Raji (cell line): ENCODE data around the gene CHST15.

Source experiments
- POLR2A ChIP-seq: IDR thresholded peaks from 2 replicates; pipeline ENCODE4 v1.6.1; 2011; ENCODE audit warnings: low read depth, low read length, control low read depth; ENCODE audit not compliant: insufficient read depth

The CHST15 gene

DNA sequence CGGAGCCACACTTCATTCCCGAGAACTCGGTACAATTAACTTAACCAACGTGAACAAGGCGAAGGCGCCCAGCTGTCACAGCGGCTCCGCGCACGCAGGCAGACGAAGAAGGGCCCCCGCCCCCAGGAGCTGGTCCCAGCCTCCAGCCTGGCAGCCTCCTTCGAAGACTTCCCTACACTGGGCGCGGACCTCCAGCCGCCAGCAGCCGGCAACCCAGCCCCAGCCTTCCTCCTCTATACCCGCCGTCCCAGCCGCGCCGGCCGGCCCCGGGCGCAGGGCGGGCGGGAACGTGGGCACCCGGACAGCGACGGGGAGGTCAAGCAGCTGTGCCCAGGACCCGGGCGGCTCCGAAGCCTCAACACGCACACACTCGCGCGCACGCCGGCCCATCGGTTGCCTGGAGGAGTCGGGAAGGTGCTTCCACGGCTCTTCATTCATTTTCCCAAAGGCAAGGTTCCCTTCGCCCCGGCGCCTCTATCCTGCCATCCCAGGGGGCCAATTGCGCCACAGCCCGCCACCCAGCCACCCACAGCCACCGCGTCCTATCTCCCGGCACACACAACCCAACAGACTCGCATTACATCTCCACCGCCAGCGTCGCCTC lies 1.6 kb downstream of the CHST15 start:
- TF ChIP-seq POLR2A: no peak

DNA sequence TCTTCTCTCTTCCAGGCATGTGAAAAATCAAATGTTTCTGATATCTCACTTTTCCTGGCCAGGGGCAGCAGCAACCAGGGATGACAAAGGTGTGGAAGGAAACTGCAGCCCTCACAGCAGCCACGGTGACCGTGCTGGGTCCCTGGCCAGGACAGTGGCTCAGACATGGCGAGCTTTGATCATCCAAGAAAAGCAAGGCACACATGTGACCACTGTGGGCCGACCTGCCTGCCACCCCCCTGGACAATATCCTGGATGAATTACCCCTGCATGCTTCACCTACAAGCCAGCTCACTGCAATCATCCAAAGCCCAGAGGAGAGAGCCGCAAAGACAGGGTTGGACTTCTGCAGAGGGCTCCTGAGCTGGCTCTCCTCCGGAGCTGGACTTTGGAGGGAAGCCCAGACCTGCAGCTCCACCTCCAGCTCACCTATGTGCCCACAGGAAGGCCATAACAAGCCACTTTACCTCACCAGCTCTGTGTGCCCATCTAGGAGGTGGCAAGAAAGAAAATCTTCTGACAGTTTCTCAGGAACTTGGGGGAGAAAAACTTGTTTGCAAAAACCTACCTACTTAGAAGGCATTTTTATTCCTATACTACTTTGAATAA lies 2.7 kb downstream of the CHST15 start:
- no peak for TF ChIP-seq POLR2A

DNA sequence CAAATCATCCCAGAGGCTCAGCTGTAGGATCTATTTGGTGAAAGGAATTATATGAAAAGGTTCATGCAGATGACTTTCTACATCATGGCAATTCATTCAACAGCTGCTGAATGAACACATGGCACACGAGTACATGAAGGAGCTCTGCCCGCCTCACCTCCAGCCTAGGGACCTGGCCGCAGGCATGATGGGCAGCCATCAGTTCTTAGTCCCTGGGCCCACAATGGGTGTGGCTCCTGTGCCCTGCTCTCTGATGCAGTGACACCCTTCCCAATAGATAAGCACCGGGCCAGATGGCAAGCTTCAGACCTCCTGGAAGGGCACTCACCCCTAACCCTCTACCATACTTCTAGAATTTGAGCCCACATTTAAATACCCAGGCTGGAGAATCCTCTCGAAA lies 3.5 kb downstream of the CHST15 start:
- TF ChIP-seq POLR2A: no peak

DNA sequence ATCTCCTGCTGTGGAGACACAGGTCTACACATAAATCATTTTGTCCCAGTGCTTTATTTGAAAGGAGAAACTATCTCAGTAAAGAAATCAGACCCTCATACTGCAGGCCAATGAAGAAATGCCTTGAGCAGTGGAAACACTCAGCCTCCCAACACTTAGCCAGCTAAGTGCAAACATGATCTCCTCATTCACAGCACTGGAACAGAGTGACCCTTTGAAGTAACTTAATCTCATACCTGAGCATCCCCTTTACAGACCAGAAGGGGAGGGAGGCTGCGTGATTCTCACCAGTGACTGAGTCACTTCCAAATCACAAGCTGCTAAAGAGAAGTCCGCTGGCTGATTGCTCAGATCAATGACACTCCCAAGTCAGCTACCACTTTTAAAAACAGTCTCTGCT lies 4.5 kb downstream of the CHST15 start:
- no peak for TF ChIP-seq POLR2A

DNA sequence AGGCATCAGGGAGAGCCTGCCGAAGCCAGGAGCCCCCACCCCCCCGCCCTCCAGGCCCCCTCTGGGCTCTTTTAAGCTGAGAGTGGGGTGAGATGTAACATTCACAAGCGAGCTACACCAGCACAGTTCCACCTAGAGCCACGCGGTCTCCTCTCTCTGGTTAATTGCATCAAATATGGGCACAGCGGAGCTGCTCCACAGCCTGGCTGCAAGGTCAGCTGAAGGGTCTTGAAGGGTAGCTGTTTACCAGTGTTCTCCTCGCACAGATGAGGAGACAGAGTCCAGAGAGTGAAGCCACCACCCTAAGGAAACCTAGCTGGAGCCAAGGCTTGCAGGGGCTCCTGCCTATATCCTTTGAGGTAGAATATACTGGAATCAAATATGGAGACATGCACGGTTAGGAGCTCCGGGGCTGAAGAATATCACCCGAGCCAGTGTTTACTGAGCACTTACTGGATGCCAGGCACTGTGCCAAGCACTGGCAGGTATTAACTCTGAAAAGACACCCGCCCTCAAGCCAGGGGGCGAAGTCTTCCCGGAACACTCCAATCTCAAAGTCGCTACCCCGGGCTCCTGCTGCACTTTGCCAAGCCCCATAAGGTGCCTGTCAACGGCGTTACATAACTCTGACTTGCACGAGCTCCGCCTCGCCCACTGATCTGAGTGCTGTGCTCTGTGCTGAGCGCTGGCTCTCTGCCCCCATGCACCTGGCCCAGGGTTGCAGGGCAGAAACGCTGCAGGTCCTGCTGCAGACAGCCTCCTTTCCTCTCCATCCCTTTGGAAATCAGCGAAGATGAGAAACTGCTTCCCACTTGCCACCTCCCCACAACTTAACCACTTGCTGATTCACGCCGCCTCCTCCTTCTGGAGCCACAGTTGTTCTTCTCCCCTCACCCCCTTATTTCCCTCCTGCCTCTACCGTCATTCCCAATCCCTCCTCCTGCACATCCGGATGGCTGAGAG lies 5.4 kb downstream of the CHST15 start:
- no peak for TF ChIP-seq POLR2A

DNA sequence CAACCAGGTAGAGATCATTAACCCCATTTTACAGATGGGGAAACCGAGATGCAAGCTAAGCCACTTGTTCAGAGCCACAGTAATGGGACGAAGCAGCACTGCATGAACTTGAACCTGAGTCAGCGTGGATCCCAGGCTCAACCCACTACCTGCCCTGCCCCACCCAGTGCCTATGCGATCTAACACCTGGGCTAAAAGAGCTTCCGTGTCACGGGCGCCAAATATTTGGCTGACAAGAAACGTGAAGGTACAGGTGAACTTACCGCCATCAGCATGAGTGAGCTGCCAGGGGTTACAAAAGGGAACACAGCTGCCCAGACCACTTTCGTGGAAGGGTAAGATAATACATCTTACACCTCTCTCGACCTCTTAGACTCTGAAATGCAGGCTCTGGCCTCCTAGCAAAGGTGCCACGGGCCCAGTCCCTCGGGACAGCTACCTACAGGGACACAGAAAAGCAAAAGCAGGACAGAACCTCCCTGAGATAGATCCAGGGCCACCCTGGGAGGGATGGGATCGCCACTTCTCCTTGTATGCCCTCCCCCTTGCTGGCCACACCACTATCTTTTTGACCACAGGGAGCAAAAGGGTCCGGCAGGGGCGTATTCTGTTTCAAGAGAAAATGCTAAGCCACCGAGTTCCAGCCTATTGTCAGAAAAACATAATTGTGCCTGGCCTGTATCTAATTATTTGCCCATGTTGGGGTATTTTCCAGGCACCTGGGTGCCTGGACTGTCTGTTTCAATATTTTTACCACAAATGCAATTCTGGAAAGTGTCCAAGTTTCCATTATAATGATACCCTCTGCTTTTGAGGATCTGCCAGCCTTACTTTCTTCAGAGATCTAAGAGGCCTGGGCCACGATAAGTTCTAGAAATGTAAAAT lies 6.4 kb downstream of the CHST15 start:
- no peak for TF ChIP-seq POLR2A

DNA sequence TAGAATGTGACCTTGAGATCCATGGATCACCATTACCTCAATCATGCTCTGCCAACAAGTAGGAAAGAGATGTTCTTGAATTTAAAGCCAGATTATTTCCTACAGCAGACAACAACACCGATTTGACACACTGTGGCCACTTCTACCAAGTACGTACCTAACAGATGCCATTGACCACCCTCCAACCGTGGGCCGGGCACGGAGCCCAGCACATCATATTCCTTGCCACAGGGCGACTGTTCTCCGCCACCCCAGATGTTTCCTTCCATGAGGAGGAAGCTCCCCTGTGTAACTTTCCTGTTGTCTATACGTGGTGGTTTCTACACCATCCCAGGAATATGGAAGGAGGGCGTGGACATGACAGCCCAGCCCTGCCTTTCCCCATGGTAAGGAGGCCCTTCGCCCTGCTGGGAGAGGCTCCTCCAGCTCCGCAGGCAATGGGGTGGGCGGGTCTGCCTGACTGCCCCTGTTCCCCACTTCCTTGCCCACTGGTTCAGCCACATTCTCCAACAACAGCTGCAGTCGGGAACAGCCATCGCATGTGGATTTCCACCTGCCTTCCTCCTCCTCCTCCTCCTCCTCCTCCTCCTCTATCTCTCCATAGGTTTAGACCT lies 7.2 kb downstream of the CHST15 start:
- no peak for TF ChIP-seq POLR2A

DNA sequence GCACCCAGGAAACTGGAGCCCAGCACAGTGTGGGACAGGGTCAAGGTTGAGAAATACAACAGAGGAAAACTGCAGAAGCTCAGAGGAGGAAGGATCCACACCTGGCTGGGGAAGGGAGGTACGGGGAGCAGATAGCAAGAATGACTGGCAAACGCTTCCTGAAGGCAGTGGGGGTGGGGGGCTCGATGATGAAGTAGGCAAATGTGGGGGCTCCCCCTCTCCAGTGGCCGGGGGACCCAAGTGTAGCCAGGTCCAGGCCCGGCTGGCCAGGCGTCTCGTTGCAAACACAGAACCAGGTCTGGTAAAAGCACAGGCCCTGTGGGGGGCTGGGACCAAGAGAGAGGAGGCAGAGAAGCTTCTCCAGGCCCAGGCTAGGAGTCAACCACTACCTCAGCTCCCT lies 7.7 kb downstream of the CHST15 start:
- no peak for TF ChIP-seq POLR2A

DNA sequence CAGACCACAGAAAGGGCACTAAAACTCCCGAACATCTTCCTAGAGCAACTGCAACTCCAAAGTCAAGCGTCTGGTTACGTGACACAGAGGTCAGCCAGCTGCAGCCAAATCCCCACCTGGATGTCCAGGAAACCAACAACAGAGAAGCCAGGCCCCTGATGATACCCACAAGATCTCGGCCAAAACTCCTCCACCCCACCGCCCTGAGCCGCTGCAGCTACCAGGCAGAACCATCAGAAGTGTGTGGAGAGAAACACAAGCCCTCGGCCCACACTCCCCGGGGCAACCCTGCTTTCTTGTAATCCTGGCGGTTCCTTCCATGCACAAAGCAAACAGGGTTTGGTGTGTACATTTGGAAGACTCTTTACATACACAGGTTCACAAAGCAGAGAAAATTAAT lies 8.7 kb downstream of the CHST15 start:
- TF ChIP-seq POLR2A: no peak

DNA sequence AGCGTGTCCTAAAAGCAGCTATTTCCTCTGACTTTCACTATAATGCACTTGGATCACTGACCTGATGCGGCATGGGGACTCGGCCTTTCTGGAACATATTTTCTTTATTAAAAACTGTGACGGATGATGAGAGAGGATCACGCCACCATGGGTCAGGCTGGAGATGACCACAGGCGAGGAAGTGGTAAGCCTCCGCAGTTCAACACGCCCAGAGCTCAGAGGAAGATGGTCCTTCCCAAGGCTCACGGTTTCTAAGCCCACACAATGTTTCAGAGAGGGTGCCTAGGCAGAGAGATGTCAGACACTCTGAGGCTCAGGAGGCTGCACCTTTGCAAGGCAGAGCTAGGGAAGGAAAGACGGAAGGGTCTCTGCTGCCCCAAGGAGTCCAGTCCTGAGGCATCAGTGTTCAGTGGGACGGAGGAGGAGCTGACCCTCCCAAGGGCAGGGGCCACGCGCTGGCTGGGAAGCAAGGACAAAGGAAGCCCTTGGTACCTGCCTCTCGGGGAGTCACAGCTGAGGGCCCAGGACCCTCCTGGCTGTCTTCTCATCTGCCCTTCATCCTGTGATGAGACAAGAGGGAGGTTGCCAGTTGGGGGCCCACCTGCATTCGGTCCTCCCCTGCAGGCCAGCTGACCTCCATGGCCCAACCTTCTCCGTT lies 9.5 kb downstream of the CHST15 start:
- TF ChIP-seq POLR2A: no peak

DNA sequence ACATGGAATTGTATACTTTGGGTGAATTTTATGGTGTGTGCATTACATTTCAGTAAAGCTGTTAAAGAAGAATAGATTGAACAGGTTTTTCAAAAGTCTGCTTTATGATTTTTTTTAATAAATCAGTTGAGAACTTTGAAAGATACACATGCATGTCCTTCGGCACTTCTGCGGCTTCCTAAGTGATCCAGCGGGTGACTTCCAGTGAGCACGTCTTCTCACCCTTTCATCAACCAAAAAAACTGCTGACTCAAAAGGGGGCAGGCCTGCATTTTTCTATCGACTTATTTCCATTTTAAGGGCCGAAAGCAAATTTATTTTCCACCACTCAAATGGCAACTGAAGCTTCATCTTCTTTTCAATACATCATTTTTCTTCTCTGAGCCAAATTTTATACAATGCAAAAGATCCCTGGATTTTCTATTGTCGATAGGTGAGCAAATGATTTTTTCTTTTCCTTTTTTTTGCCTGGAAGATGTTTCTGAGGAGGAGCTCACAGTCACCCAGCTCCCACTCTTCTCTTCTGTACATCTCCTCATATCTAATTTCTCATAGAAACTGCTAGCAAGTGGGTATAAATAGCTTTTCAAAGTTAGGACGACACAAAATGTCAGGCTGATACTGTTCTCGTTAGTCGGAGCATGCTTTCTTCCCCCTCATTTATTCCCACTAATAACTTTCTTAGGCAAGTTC lies 10.2 kb downstream of the CHST15 start:
- TF ChIP-seq POLR2A: no peak

DNA sequence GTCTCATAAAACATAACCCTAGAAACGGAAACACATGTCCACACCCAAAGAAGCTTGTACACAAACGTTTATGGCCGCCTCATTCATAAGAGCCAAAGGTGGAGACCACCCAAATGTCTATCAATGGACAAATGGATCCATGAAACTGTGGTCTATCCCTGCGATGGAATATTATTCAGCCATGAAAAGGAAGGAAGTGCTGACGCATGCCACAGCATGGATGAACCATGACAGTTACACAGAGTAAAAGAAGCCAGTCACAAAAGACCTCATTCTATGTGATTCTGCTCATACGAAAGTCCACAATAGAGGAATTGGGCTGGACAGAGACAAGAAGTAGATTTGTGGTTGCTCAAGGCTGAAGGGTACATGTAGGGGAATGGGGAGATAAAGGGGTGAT lies 10.8 kb downstream of the CHST15 start:
- TF ChIP-seq POLR2A: no peak

DNA sequence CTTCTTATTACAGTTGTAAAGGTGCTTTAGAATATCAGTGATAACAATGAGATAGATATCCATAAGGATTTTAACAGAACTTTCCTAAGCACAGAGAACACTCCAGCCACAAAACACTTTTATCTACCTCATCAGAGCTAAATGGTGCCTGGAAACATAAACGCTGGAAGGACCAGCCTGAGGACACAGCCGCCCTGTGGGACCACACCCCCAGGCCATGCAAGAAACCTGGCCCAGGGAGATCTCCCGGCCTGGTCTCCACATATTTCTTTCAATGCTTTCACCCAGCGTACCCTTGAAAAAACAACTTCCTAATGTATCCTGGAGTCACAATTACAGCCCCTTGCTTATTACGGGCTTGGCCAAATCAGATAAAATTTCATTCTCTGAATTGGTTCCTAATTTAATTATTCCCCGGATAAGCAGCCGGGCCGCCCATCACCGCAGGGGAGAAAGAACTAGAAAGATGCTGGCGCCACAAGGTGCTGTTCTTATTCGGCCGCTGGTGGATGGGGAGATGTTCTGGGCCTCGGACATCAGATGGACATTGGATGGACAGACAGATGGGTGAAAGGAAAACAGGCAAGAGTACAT lies 11.8 kb downstream of the CHST15 start:
- no peak for TF ChIP-seq POLR2A
